GM10248 (cell line): ENCODE measurements around the gene ALDH2.

Experiments used
- CTCF ChIA-PET: fragments of 300-600 bp; sonication (Branson Sonifier 250); formaldehyde crosslinking; extraction: SDS; loops from one replicate; lab custom pipeline; 2021; ENCODE audit warnings: antibody characterized with exemption; lab: Yijun Ruan, JAX
- POLR2A ChIA-PET: fragments of 350-650 bp; sonication (Branson Sonifier 250); formaldehyde crosslinking; extraction: SDS; loops from one replicate; lab custom pipeline; 2020; ENCODE audit warnings: antibody characterized with exemption; lab: Yijun Ruan, JAX
- DNase-seq: peaks from one replicate; pipeline ENCODE4 v3.0.0; 2012; ENCODE audit errors: extremely low spot score
- CTCF ChIP-seq: IDR thresholded peaks from 2 replicates; pipeline ENCODE4 v1.5.1; 2012; ENCODE audit warnings: mild to moderate bottlenecking, low read depth; ENCODE audit errors: extremely low read depth, missing control alignments, control extremely low read depth

Gene ALDH2

GRCh38 chr12:111764120-111764821 lies 2.5 kb upstream of the ALDH2 start:
- POLR2A ChIA-PET: no interaction called here
- CTCF ChIA-PET: interaction anchor here (0.6 to 3.5 kb wide), 5 partner anchors 10 to 48 kb away, joined by 3 to 16 read pairs (median 4); no protein-coding TSS in a partner anchor
- TF ChIP-seq CTCF: no peak
- no peak for DNase-seq

GRCh38 chr12:111767362-111768158 lies 827 bp downstream of the ALDH2 start:
- ChIA-PET CTCF (interaction anchor here (0.8 to 1.4 kb wide), 3 partner anchors 10 to 45 kb away, joined by 4 to 8 read pairs (median 7); no protein-coding TSS in a partner anchor), POLR2A (no interaction called here)
- DNase-seq: no peak
- TF ChIP-seq CTCF: no peak

GRCh38 chr12:111768159-111768895 lies 1.6 kb downstream of the ALDH2 start:
- no peak for TF ChIP-seq CTCF
- ChIA-PET POLR2A (no interaction called here), CTCF (interaction anchor here (0.8 to 1.4 kb wide), 4 partner anchors 9 to 44 kb away, joined by 3 to 8 read pairs (median 6); no protein-coding TSS in a partner anchor)
- DNase-seq: no peak

GRCh38 chr12:111769599-111769998 lies 2.9 kb downstream of the ALDH2 start:
- ChIA-PET POLR2A (interaction anchor here (0.6 kb wide), 1 partner anchor 41 kb away, joined by 4 read pairs; no protein-coding TSS in a partner anchor), CTCF (interaction anchor here (1.3 kb wide), 1 partner anchor 12 kb away, joined by 3 read pairs; no protein-coding TSS in a partner anchor)
- TF ChIP-seq CTCF: no peak
- no peak for DNase-seq

GRCh38 chr12:111773801-111774551 lies 7.2 kb downstream of the ALDH2 start:
- TF ChIP-seq CTCF: no peak

More at GRCh38 chr12:111773801-111774551, 7.2 kb downstream of the ALDH2 start:
- CTCF ChIA-PET: interaction anchor here (2.7 kb wide), 1 partner anchor 39 kb away, joined by 17 read pairs; no protein-coding TSS in a partner anchor
- DNase-seq: no peak
- POLR2A ChIA-PET: no interaction called here
